IMR-90 (cell line): ENCODE data around the gene NOS1AP. TPM values are rescaled to one million over a fixed set of nuclear protein-coding genes. Genes with fewer than 3 reads are reported as not detected.

Experiments
- ATAC-seq: fragments of 200-7000 bp; cut with Tn5 transposase; 2 replicates; pipeline ENCODE4 v1.9.1; 2020; ENCODE audit warnings: low read depth, mild to moderate bottlenecking, moderate library complexity
- BruUV-seq: library from RNA; stranded (reverse); fragments of 400-500 nt; replicated peaks from 2 replicates; lab custom pipeline; 2021; lab: Mats Ljungman, UMichigan
- CTCF ChIA-PET: fragments of 300-600 bp; formaldehyde crosslinking; extraction: SDS; loops from one replicate; lab custom pipeline; 2021; ENCODE audit warnings: antibody characterized with exemption; lab: Yijun Ruan, JAX
- POLR2A ChIA-PET: fragments of 300-600 bp; sonication (Branson Sonifier 250); formaldehyde crosslinking; loops from one replicate; lab custom pipeline; 2022; ENCODE audit warnings: antibody characterized with exemption; ENCODE audit not compliant: unreplicated experiment; lab: Charles Lee
- DNase-seq: peaks from one replicate; pipeline ENCODE4 v3.0.0; 2013
- H2AFZ ChIP-seq: replicated peaks from 2 replicates; pipeline ENCODE3; 2013; ENCODE audit warnings: low read length, mild to moderate bottlenecking; ENCODE audit not compliant: poor library complexity
- H2AK5ac ChIP-seq: 2 replicates; pipeline ENCODE4 v1.6.1; 2013; ENCODE audit warnings: low read depth, low read length, inconsistent platforms
- H2AK9ac ChIP-seq: replicated peaks from 2 replicates; pipeline ENCODE3; 2013; ENCODE audit warnings: mild to moderate bottlenecking, low read depth, low read length, moderate library complexity; ENCODE audit not compliant: poor library complexity
- H2BK120ac ChIP-seq: 2 replicates; pipeline ENCODE4 v1.6.1; 2013; ENCODE audit warnings: low read depth, low read length, inconsistent platforms
- H2BK15ac ChIP-seq: 3 replicates; pipeline ENCODE4 v1.6.1; 2013; ENCODE audit warnings: low read depth, low read length, inconsistent platforms
- H2BK20ac ChIP-seq: 2 replicates; pipeline ENCODE4 v1.6.1; 2013; ENCODE audit warnings: low read depth, mild to moderate bottlenecking, inconsistent platforms, low read length, moderate library complexity
- H2BK5ac ChIP-seq: 2 replicates; pipeline ENCODE4 v1.6.1; 2013; ENCODE audit warnings: mild to moderate bottlenecking, low read depth, low read length, inconsistent platforms; ENCODE audit not compliant: poor library complexity, severe bottlenecking
- H3K14ac ChIP-seq: replicated peaks from 2 replicates; pipeline ENCODE4 v1.6.1; 2013; ENCODE audit warnings: low read depth, low read length, inconsistent platforms
- H3K18ac ChIP-seq: 2 replicates; pipeline ENCODE4 v1.6.1; 2013; ENCODE audit warnings: low read depth, low read length, control low read depth
- H3K23ac ChIP-seq: 2 replicates; pipeline ENCODE4 v1.6.1; 2013; ENCODE audit warnings: low read depth, low read length, inconsistent platforms
- H3K27ac ChIP-seq: 2 replicates; pipeline ENCODE4 v1.5.1; 2013; ENCODE audit warnings: mild to moderate bottlenecking, control low read depth, low read length; ENCODE audit not compliant: insufficient read depth
- H3K27me3 ChIP-seq: 2 replicates; pipeline ENCODE4 v1.6.1; 2013; ENCODE audit warnings: low read length; ENCODE audit not compliant: control insufficient read depth, insufficient read depth
- H3K36me3 ChIP-seq: 2 replicates; pipeline ENCODE4 v1.6.1; 2013; ENCODE audit warnings: low read length, mixed read lengths; ENCODE audit not compliant: control insufficient read depth, insufficient read depth
- H3K4ac ChIP-seq: 2 replicates; pipeline ENCODE4 v1.6.1; 2013; ENCODE audit warnings: low read depth, low read length, inconsistent platforms
- H3K4me1 ChIP-seq: 2 replicates; pipeline ENCODE4 v1.6.1; 2013; ENCODE audit warnings: low read length, mixed read lengths; ENCODE audit not compliant: control insufficient read depth, insufficient read depth
- H3K4me2 ChIP-seq: 2 replicates; pipeline ENCODE4 v1.6.1; 2013; ENCODE audit warnings: low read depth, mild to moderate bottlenecking, control low read depth, low read length, moderate library complexity
- H3K4me3 ChIP-seq: 2 replicates; pipeline ENCODE4 v1.5.1; 2013; ENCODE audit warnings: low read depth, mild to moderate bottlenecking, control low read depth, low read length, moderate library complexity; ENCODE audit not compliant: insufficient read depth
- H3K56ac ChIP-seq: 2 replicates; pipeline ENCODE4 v1.6.1; 2013; ENCODE audit warnings: low read length, inconsistent platforms; ENCODE audit not compliant: insufficient read depth; ENCODE audit errors: extremely low read depth
- H3K79me1 ChIP-seq, 2 experiments: 2 replicates each; pipeline ENCODE4 v1.6.1; 2013; ENCODE audit warnings: low read length in 2 of 2, inconsistent platforms in 1 of 2, low read depth in 1 of 2
- H3K9ac ChIP-seq: 2 replicates; pipeline ENCODE4 v1.6.1; 2013; ENCODE audit warnings: low read depth, low read length, control low read depth
- H3K9me1 ChIP-seq: 2 replicates; pipeline ENCODE4 v1.6.1; 2013; ENCODE audit warnings: low read length, inconsistent platforms; ENCODE audit not compliant: insufficient read depth
- H3K9me3 ChIP-seq: 2 replicates; pipeline ENCODE4 v1.6.1; 2013; ENCODE audit warnings: low read length; ENCODE audit not compliant: control insufficient read depth, insufficient read depth
- H4K20me1 ChIP-seq: 2 replicates; pipeline ENCODE4 v1.6.1; 2013; ENCODE audit warnings: low read length, inconsistent platforms; ENCODE audit not compliant: insufficient read depth
- H4K5ac ChIP-seq: 2 replicates; pipeline ENCODE4 v1.6.1; 2013; ENCODE audit warnings: mild to moderate bottlenecking, low read depth, low read length, control low read depth
- H4K8ac ChIP-seq, 2 experiments: 2 replicates each; pipeline ENCODE4 v1.6.1; 2013; ENCODE audit warnings: low read depth in 2 of 2, low read length in 2 of 2, control low read depth in 1 of 2, inconsistent platforms in 1 of 2
- H4K91ac ChIP-seq: 2 replicates; pipeline ENCODE4 v1.6.1; 2013; ENCODE audit warnings: low read depth, low read length, inconsistent platforms; ENCODE audit not compliant: insufficient read depth
- BHLHE40 ChIP-seq: fragments of 150-350 bp; IDR thresholded peaks from 2 replicates; pipeline ENCODE4 v1.6.1; 2016; ENCODE audit warnings: mild to moderate bottlenecking, low read depth, low read length
- CEBPB ChIP-seq: IDR thresholded peaks from 2 replicates; pipeline ENCODE4 v1.6.1; 2012; ENCODE audit warnings: low read depth, low read length, improper control_type of control experiment
- CHD1 ChIP-seq: IDR thresholded peaks from 2 replicates; pipeline ENCODE4 v1.6.1; 2012; ENCODE audit warnings: low read depth, low read length, improper control_type of control experiment
- CTCF ChIP-seq: conservative IDR thresholded peaks from 2 replicates; pipeline ENCODE4 v1.5.1; 2012; ENCODE audit warnings: mild to moderate bottlenecking, low read depth, low read length, improper control_type of control experiment
- MAFK ChIP-seq: IDR thresholded peaks from 2 replicates; pipeline ENCODE4 v1.6.1; 2012; ENCODE audit warnings: low read depth, low read length, improper control_type of control experiment
- MXI1 ChIP-seq: IDR thresholded peaks from 2 replicates; pipeline ENCODE4 v1.6.1; 2012; ENCODE audit warnings: low read depth, mild to moderate bottlenecking, low read length, moderate library complexity, borderline replicate concordance
- NFE2L2 ChIP-seq: fragments of 150-350 bp; IDR thresholded peaks from 2 replicates; pipeline ENCODE4 v1.6.1; 2016; ENCODE audit warnings: low read depth, mild to moderate bottlenecking, low read length
- POLR2A ChIP-seq: IDR thresholded peaks from 2 replicates; pipeline ENCODE4 v1.6.1; 2012; ENCODE audit warnings: mild to moderate bottlenecking, low read depth, low read length
- RAD21 ChIP-seq: IDR thresholded peaks from 2 replicates; pipeline ENCODE4 v1.6.1; 2012; ENCODE audit warnings: low read length, improper control_type of control experiment
- RCOR1 ChIP-seq: IDR thresholded peaks from 2 replicates; pipeline ENCODE4 v1.6.1; 2012; ENCODE audit warnings: mild to moderate bottlenecking, low read length, improper control_type of control experiment; ENCODE audit not compliant: insufficient replicate concordance
- SMC3 ChIP-seq: fragments of 150-350 bp; IDR thresholded peaks from 2 replicates; pipeline ENCODE4 v1.6.1; 2016; ENCODE audit warnings: low read depth, mild to moderate bottlenecking, antibody characterized with exemption, low read length, moderate library complexity
- WGBS, 2 experiments: methylation state at CpG; one replicate each; pipeline versions ENCODE4 v1.1.5 to v1.1.7; 2013; ENCODE audit warnings: missing lambda C conversion rate in 2 of 2; ENCODE audit not compliant: insufficient read length in 1 of 2; ENCODE audit errors: extremely low coverage in 2 of 2; 5-methylcytosine and 5-hydroxymethylcytosine counted together
- dilution Hi-C: fragments of 300-500 bp; cut with HindIII; formaldehyde crosslinking; loops from one replicate; pipeline ENCODE4 v1.14.3; 2018; ENCODE audit warnings: low sequenced_read_pairs; ENCODE audit not compliant: unreplicated experiment
- in situ Hi-C: fragments of 300-500 bp; cut with MboI; formaldehyde crosslinking; loops from 3 replicates; pipeline ENCODE4 v1.14.3; 2019; ENCODE audit warnings: low sequenced_read_pairs, inconsistent platforms, mixed read lengths
- intact Hi-C: fragments of 100-400 bp; cut with micrococcal nuclease; formaldehyde crosslinking; loops from 2 replicates; pipeline ENCODE4 v1.10.0; 2022
- polyA plus RNA-seq, 3 experiments: library from polyadenylated mRNA; depleted of rRNA; stranded (reverse); fragments of >200 nt; gene quantifications; 2 replicates each; pipeline ENCODE4 v1.2.3, GENCODE V29; 2012; ENCODE audit warnings: low replicate concordance in 1 of 3
- total RNA-seq: library from RNA; depleted of rRNA; stranded (reverse); fragments of >200 nt; gene quantifications from 2 replicates; pipeline ENCODE4 v1.2.3, GENCODE V29; 2012
- TF ChIP-seq, protein P1 (sequence below): fragments of 150-350 bp; IDR thresholded peaks from 2 replicates; pipeline ENCODE4 v1.6.1; 2016; ENCODE audit warnings: low read depth, mild to moderate bottlenecking, low read length, moderate library complexity, borderline replicate concordance

The NOS1AP gene
- total and polyA plus RNA-seq, 2 of the 4 experiments (the other 2 are of a cell fraction), result 0.18 to 0.19 TPM

GRCh38 chr1:162145280-162145965 is 75.9 kb downstream of the NOS1AP start:
- no peak overlapping the region for H2BK120ac ChIP-seq
- ChIA-PET POLR2A (no interaction called here), CTCF (no interaction called here)

More at GRCh38 chr1:162145280-162145965, 75.9 kb downstream of the NOS1AP start:
- no peaks in the 10 kb centered on the region for H3K79me1 ChIP-seq
- no peak overlapping the region for H2AK5ac ChIP-seq
- H3K27me3 ChIP-seq, result peaks cover 2% of the 10 kb centered on the region; the same call in 1 of the 2 replicates
- no peak overlapping the region for H2BK5ac ChIP-seq
- 0% methylated on average over 1 of the region's 11 CpGs; no CpG with 5 or more reads in 1 of the 2 experiments for WGBS, 2 experiments
- no peak overlapping the region for H4K5ac ChIP-seq
- H3K9me1 ChIP-seq, result no peaks in the 10 kb centered on the region
- no peak overlapping the region for H4K8ac ChIP-seq
- no peak overlapping the region for H3K56ac ChIP-seq
- no peak overlapping the region for H2AFZ ChIP-seq
- no peak overlapping the region for H3K4me3 ChIP-seq
- in situ Hi-C loops, result no loop called here
- H3K4me1 ChIP-seq, result peaks cover 3% of the 10 kb centered on the region; the same call in 1 of the 2 replicates
- no peak overlapping the region for H3K18ac ChIP-seq
- H2AK9ac ChIP-seq, result no peak overlapping the region
- H3K14ac ChIP-seq, result no peak overlapping the region
- BruUV-seq, result no TSS peak
- no peaks in the 10 kb centered on the region for H3K9me3 ChIP-seq
- TF ChIP-seq CTCF (no peak), NFE2L2 (no peak), CEBPB (no peak), SMC3 (no peak), RCOR1 (no peak), POLR2A (no peak), CHD1 (no peak), MAFK (no peak), MXI1 (no peak), RAD21 (no peak), BHLHE40 (no peak)
- TF ChIP-seq, protein P1, sequence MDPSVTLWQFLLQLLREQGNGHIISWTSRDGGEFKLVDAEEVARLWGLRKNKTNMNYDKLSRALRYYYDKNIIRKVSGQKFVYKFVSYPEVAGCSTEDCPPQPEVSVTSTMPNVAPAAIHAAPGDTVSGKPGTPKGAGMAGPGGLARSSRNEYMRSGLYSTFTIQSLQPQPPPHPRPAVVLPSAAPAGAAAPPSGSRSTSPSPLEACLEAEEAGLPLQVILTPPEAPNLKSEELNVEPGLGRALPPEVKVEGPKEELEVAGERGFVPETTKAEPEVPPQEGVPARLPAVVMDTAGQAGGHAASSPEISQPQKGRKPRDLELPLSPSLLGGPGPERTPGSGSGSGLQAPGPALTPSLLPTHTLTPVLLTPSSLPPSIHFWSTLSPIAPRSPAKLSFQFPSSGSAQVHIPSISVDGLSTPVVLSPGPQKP, result no peak
- no peak overlapping the region for H3K4me2 ChIP-seq
- no peak overlapping the region for H3K4ac ChIP-seq
- no peak overlapping the region for H4K91ac ChIP-seq
- no peak overlapping the region for H2BK20ac ChIP-seq
- DNase-seq, result no peak
- ATAC-seq, result no peak; the same call in none of the 2 replicates
- H4K20me1 ChIP-seq, result no peaks in the 10 kb centered on the region
- intact Hi-C loops, result no loop called here
- H3K9ac ChIP-seq, result no peak overlapping the region
- no peaks in the 10 kb centered on the region for H3K36me3 ChIP-seq
- dilution Hi-C loops, result no loop called here
- H3K27ac ChIP-seq, result no peak overlapping the region
- H3K23ac ChIP-seq, result no peak overlapping the region
- H2BK15ac ChIP-seq, result no peak overlapping the region
